Endothelial cell of umbilical vein (primary cell): ENCODE data around the gene FAM168B. TPM values are rescaled to one million over a fixed set of nuclear protein-coding genes. Genes with fewer than 3 reads are reported as not detected.

ENCODE experiments used
- BruUV-seq: library from RNA; stranded (reverse); fragments of 400-500 nt; replicated peaks from 2 replicates; lab custom pipeline; 2021; lab: Mats Ljungman, UMichigan
- CTCF ChIA-PET: fragments of 300-600, 350-600 bp; sonication (Branson Sonifier 250); formaldehyde crosslinking; loops from one replicate; lab custom pipeline; 2021; ENCODE audit warnings: antibody characterized with exemption, inconsistent platforms; lab: Charles Lee
- POLR2A ChIA-PET: fragments of 300-600, 350-600 bp; sonication (Branson Sonifier 250); formaldehyde crosslinking; loops from one replicate; lab custom pipeline; 2021; ENCODE audit warnings: antibody characterized with exemption, inconsistent platforms; lab: Charles Lee
- DNase-seq: peaks from one replicate; pipeline ENCODE4 v3.0.0-alpha.2; 2011; ENCODE audit warnings: low read depth, low spot score
- FAIRE-seq: peaks from 2 replicates; lab custom pipeline; 2011; peaks lifted over from hg19 to GRCh38; lab: Jason Lieb, UNC
- H2AFZ ChIP-seq: 2 replicates; pipeline ENCODE4 v1.6.0; 2012; ENCODE audit warnings: low read depth, low read length, control low read depth, inconsistent platforms
- H3K27ac ChIP-seq: 2 replicates; pipeline ENCODE4 v1.5.1; 2011; ENCODE audit warnings: low read depth, mild to moderate bottlenecking, control low read depth, low read length, moderate library complexity; ENCODE audit not compliant: insufficient read depth
- H3K27me3 ChIP-seq, 2 experiments: 2 replicates each; pipeline versions ENCODE4 v1.6.0 to v1.6.1; 2011; ENCODE audit warnings: low read length in 2 of 2, mixed read lengths in 1 of 2; ENCODE audit not compliant: control insufficient read depth in 2 of 2, insufficient read depth in 2 of 2
- H3K36me3 ChIP-seq, 2 experiments: 2 replicates in 1 of 2; 3 replicates in 1 of 2; pipeline ENCODE4 v1.5.1; 2011; ENCODE audit warnings: low read length in 2 of 2, mild to moderate bottlenecking in 1 of 2, moderate library complexity in 1 of 2; ENCODE audit not compliant: control insufficient read depth in 2 of 2, insufficient read depth in 2 of 2; ENCODE audit errors: extremely low read depth in 1 of 2
- H3K4me1 ChIP-seq: 3 replicates; pipeline ENCODE4 v1.5.1; 2011; ENCODE audit warnings: mild to moderate bottlenecking, low read length; ENCODE audit not compliant: control insufficient read depth, insufficient read depth; ENCODE audit errors: extremely low read depth
- H3K4me2 ChIP-seq: 2 replicates; pipeline ENCODE4 v1.6.1; 2011; ENCODE audit warnings: low read length, control low read depth, mixed read lengths; ENCODE audit not compliant: insufficient read depth
- H3K4me3 ChIP-seq, 3 experiments: fragments of 200-600 bp in 1 of 3; sonication (generic), shearing (Covaris generic) in 1 of 3; replicated peaks in 1 of 3; 2 replicates each; pipeline ENCODE4 v1.5.1; 2011 to 2016; ENCODE audit warnings: control low read depth in 3 of 3, low read length in 3 of 3, mild to moderate bottlenecking in 2 of 3, inconsistent platforms in 1 of 3, low read depth in 1 of 3, moderate library complexity in 1 of 3; ENCODE audit not compliant: insufficient read depth in 1 of 3
- H3K79me2 ChIP-seq: 2 replicates; pipeline ENCODE4 v1.6.0; 2012; ENCODE audit warnings: low read length, inconsistent platforms; ENCODE audit not compliant: control insufficient read depth, insufficient read depth
- H3K9ac ChIP-seq: replicated peaks from 2 replicates; pipeline ENCODE3; 2011; ENCODE audit warnings: low read length, control low read depth; ENCODE audit not compliant: insufficient read depth; ENCODE audit errors: extremely low read depth
- H3K9me1 ChIP-seq: replicated peaks from 3 replicates; pipeline ENCODE4 v1.6.0; 2011; ENCODE audit warnings: mild to moderate bottlenecking, low read length; ENCODE audit not compliant: control insufficient read depth, insufficient read depth; ENCODE audit errors: extremely low read depth
- H3K9me3 ChIP-seq: replicated peaks from 2 replicates; pipeline ENCODE4 v1.5.1; 2012; ENCODE audit warnings: low read length, inconsistent platforms; ENCODE audit not compliant: control insufficient read depth, insufficient read depth
- H4K20me1 ChIP-seq: replicated peaks from 2 replicates; pipeline ENCODE3; 2011; ENCODE audit warnings: mild to moderate bottlenecking, low read length; ENCODE audit not compliant: control insufficient read depth, insufficient read depth; ENCODE audit errors: extremely low read depth
- EZH2 ChIP-seq: IDR thresholded peaks from 2 replicates; pipeline ENCODE4 v1.6.1; 2012; ENCODE audit warnings: borderline replicate concordance, low read depth, mild to moderate bottlenecking, moderate library complexity, low read length, inconsistent platforms; ENCODE audit not compliant: severe bottlenecking
- FOS ChIP-seq: IDR thresholded peaks from 2 replicates; pipeline ENCODE4 v1.6.1; 2011; ENCODE audit warnings: mild to moderate bottlenecking, low read length, moderate library complexity, borderline replicate concordance; ENCODE audit not compliant: insufficient read depth
- GATA2 ChIP-seq: IDR thresholded peaks from 2 replicates; pipeline ENCODE4 v1.7.0; 2011; ENCODE audit warnings: low read depth, mild to moderate bottlenecking, moderate library complexity, mixed read lengths, low read length; ENCODE audit not compliant: insufficient read length, insufficient read depth
- JUN ChIP-seq: IDR thresholded peaks from 2 replicates; pipeline ENCODE4 v1.6.1; 2011; ENCODE audit warnings: borderline replicate concordance, low read depth; ENCODE audit not compliant: insufficient read length, insufficient read depth
- MAX ChIP-seq: IDR thresholded peaks from 2 replicates; pipeline ENCODE4 v1.6.1; 2011; ENCODE audit not compliant: insufficient read depth, insufficient read length
- MYC ChIP-seq: IDR thresholded peaks from one replicate; pipeline ENCODE4 v1.6.1; 2011; ENCODE audit warnings: mild to moderate bottlenecking, low read depth, low read length
- POLR2A ChIP-seq: IDR thresholded peaks from 2 replicates; pipeline ENCODE4 v1.6.1; 2012; ENCODE audit warnings: low read depth, mild to moderate bottlenecking, control low read depth, low read length
- POLR2AphosphoS5 ChIP-seq: IDR thresholded peaks from 2 replicates; pipeline ENCODE4 v1.6.1; 2012; ENCODE audit warnings: low read depth, mild to moderate bottlenecking, control low read depth, low read length, moderate library complexity; ENCODE audit not compliant: insufficient read depth
- dilution Hi-C: fragments of 300-500 bp; cut with MboI; formaldehyde crosslinking; loops from one replicate; pipeline ENCODE4 v1.15.0; 2019; ENCODE audit warnings: low sequenced_read_pairs; ENCODE audit not compliant: extremely low pct_ligation_motif_present
- intact Hi-C: fragments of 100-400 bp; cut with micrococcal nuclease; formaldehyde crosslinking; loops from one replicate; pipeline ENCODE4 v1.10.0; 2022
- polyA plus RNA-seq, 4 experiments: library from polyadenylated mRNA; depleted of rRNA in 3 of 4; stranded (reverse) in 3 of 4; unstranded in 1 of 4; fragments of >200 nt; gene quantifications; 2 replicates each; pipeline versions ENCODE4 v1.2.1 to v1.2.3, GENCODE V29; 2011 to 2012; ENCODE audit warnings: missing spikeins in 1 of 4
- total RNA-seq: library from RNA; stranded (reverse); gene quantifications from 2 replicates; pipeline ENCODE4 v1.2.3, GENCODE V29; 2021
- TF ChIP-seq, protein P1 (sequence below), 2 donors: IDR thresholded peaks; 1 replicate in 1 of 2; 2 replicates in 1 of 2; pipeline ENCODE4 v1.5.1; 2011; ENCODE audit warnings: low read length in 2 of 2, mild to moderate bottlenecking in 2 of 2, moderate library complexity in 2 of 2, control low read depth in 1 of 2, inconsistent platforms in 1 of 2, low read depth in 1 of 2; ENCODE audit not compliant: insufficient read depth in 1 of 2; ENCODE audit errors: extremely low read depth in 1 of 2

FAM168B gene
- total and polyA plus RNA-seq, 2 donors (not counting 3 experiments of a cell fraction or from before 2014, with no cell fraction given), result 109 to 183 TPM

GRCh38 chr2:131035826-131036231 is 57.4 kb downstream of the FAM168B start:
- Histone ChIP-seq H4K20me1 (no peaks in the 10 kb centered on the region), H3K36me3 (no peaks in the 10 kb centered on the region), H3K9ac (no peak overlapping the region), H3K9me1 (no peaks in the 10 kb centered on the region), H3K27me3 (peaks cover 49 to 55% of the 10 kb centered on the region in 2 experiments), H3K79me2 (no peaks in the 10 kb centered on the region), H3K4me2 (no peak overlapping the region), H3K9me3 (no peaks in the 10 kb centered on the region), H2AFZ (no peak overlapping the region), H3K27ac (no peak overlapping the region), H3K4me3 (no peak overlapping the region), H3K4me1 (no peaks in the 10 kb centered on the region)
- dilution Hi-C loops, result no loop called here
- no peak for DNase-seq
- no TSS peak for BruUV-seq
- FAIRE-seq, result no peak
- POLR2A ChIA-PET, result no interaction called here
- intact Hi-C loops, result no loop called here
- CTCF ChIA-PET, result no interaction called here
- TF ChIP-seq POLR2A, result no peak
- TF ChIP-seq EZH2, result no peak
- TF ChIP-seq GATA2, result no peak
- TF ChIP-seq, protein P1, sequence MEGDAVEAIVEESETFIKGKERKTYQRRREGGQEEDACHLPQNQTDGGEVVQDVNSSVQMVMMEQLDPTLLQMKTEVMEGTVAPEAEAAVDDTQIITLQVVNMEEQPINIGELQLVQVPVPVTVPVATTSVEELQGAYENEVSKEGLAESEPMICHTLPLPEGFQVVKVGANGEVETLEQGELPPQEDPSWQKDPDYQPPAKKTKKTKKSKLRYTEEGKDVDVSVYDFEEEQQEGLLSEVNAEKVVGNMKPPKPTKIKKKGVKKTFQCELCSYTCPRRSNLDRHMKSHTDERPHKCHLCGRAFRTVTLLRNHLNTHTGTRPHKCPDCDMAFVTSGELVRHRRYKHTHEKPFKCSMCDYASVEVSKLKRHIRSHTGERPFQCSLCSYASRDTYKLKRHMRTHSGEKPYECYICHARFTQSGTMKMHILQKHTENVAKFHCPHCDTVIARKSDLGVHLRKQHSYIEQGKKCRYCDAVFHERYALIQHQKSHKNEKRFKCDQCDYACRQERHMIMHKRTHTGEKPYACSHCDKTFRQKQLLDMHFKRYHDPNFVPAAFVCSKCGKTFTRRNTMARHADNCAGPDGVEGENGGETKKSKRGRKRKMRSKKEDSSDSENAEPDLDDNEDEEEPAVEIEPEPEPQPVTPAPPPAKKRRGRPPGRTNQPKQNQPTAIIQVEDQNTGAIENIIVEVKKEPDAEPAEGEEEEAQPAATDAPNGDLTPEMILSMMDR (IDR thresholded peaks at IDR 0.05; ENCODE audit: extremely low read depth in 1 of 2, insufficient read depth in 1 of 2, low read depth in 1 of 2, low read length in 2 of 2), result no peak
- TF ChIP-seq MYC, result no peak
- TF ChIP-seq MAX, result no peak
- TF ChIP-seq FOS, result no peak
- TF ChIP-seq JUN, result no peak
- no peak for TF ChIP-seq POLR2AphosphoS5
